ENCODE results near the gene TRIM33. TPM values are rescaled to one million over a fixed set of nuclear protein-coding genes. Genes with fewer than 3 reads are reported as not detected.

Gene TRIM33
- total and polyA plus RNA-seq, 2 donors (not counting 3 experiments of a cell fraction or from before 2014, with no cell fraction given) = 10.3 to 29.1 TPM

- Histone ChIP-seq H4K20me1 (replicated peaks; ENCODE audit: control insufficient read depth, extremely low read depth, insufficient read depth, low read length) (no peaks in the 10 kb centered on the region), H3K9me3 (replicated peaks; ENCODE audit: control insufficient read depth, insufficient read depth, low read length) (no peaks in the 10 kb centered on the region), H3K36me3 (ENCODE audit: control insufficient read depth in 2 of 2, extremely low read depth in 1 of 2, insufficient read depth in 2 of 2, low read length in 2 of 2) (no peaks in the 10 kb centered on the region), H2AFZ (ENCODE audit: low read depth, low read length) (no peak overlapping the region), H3K4me2 (ENCODE audit: insufficient read depth, low read length) (no peak overlapping the region), H3K27me3 (ENCODE audit: control insufficient read depth in 2 of 2, insufficient read depth in 2 of 2, low read length in 2 of 2) (no peaks in the 10 kb centered on the region), H3K79me2 (ENCODE audit: control insufficient read depth, insufficient read depth, low read length) (no peaks in the 10 kb centered on the region), H3K9ac (replicated peaks; ENCODE audit: extremely low read depth, insufficient read depth, low read length) (no peak overlapping the region), H3K4me3 (replicated peaks in 1 of 3; ENCODE audit: insufficient read depth in 1 of 3, low read depth in 1 of 3, low read length in 3 of 3) (no peak overlapping the region), H3K4me1 (ENCODE audit: control insufficient read depth, extremely low read depth, insufficient read depth, low read length) (no peaks in the 10 kb centered on the region), H3K27ac (ENCODE audit: insufficient read depth, low read depth, low read length) (no peak overlapping the region), H3K9me1 (replicated peaks; ENCODE audit: control insufficient read depth, extremely low read depth, insufficient read depth, low read length) (no peaks in the 10 kb centered on the region)
- ChIA-PET CTCF (no interaction called here), POLR2A (no interaction called here)
- no peak for TF ChIP-seq JUN (IDR thresholded peaks at IDR 0.05; ENCODE audit: borderline replicate concordance, insufficient read depth, insufficient read length, low read depth)
- no peak for TF ChIP-seq EZH2 (IDR thresholded peaks at IDR 0.05; ENCODE audit: borderline replicate concordance, low read depth, low read length, severe bottlenecking)
- TF ChIP-seq MYC (IDR thresholded peaks at IDR 0.05; ENCODE audit: low read depth, low read length) = no peak
- TF ChIP-seq FOS (IDR thresholded peaks at IDR 0.05; ENCODE audit: borderline replicate concordance, insufficient read depth, low read length) = no peak
- TF ChIP-seq, protein P1, sequence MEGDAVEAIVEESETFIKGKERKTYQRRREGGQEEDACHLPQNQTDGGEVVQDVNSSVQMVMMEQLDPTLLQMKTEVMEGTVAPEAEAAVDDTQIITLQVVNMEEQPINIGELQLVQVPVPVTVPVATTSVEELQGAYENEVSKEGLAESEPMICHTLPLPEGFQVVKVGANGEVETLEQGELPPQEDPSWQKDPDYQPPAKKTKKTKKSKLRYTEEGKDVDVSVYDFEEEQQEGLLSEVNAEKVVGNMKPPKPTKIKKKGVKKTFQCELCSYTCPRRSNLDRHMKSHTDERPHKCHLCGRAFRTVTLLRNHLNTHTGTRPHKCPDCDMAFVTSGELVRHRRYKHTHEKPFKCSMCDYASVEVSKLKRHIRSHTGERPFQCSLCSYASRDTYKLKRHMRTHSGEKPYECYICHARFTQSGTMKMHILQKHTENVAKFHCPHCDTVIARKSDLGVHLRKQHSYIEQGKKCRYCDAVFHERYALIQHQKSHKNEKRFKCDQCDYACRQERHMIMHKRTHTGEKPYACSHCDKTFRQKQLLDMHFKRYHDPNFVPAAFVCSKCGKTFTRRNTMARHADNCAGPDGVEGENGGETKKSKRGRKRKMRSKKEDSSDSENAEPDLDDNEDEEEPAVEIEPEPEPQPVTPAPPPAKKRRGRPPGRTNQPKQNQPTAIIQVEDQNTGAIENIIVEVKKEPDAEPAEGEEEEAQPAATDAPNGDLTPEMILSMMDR (IDR thresholded peaks at IDR 0.05; ENCODE audit: extremely low read depth in 1 of 2, insufficient read depth in 1 of 2, low read depth in 1 of 2, low read length in 2 of 2) = no peak
- TF ChIP-seq POLR2AphosphoS5 (IDR thresholded peaks at IDR 0.05; ENCODE audit: insufficient read depth, low read depth, low read length) = no peak
- TF ChIP-seq GATA2 (IDR thresholded peaks at IDR 0.05; ENCODE audit: insufficient read depth, insufficient read length, low read depth, low read length) = no peak
- no peak for TF ChIP-seq MAX (IDR thresholded peaks at IDR 0.05; ENCODE audit: insufficient read depth, insufficient read length)
- TF ChIP-seq POLR2A (IDR thresholded peaks at IDR 0.05; ENCODE audit: low read depth, low read length) = no peak
- FAIRE-seq (no peak), DNase-seq (ENCODE audit: low read depth, low spot score) (no peak)
- intact Hi-C loops (cut with micrococcal nuclease) = no loop called here
- no TSS peak for BruUV-seq (replicated peaks)
- dilution Hi-C loops (cut with MboI; ENCODE audit: extremely low pct_ligation_motif_present, low sequenced_read_pairs) = no loop called here
These were observed 19.2 kb upstream of the TRIM33 start for GRCh38 chr1:114530224-114530623.

Data from endothelial cell of umbilical vein (primary cell).